Superior temporal gyrus (tissue), 1 donor: Measurements from ENCODE around the gene CD44.

Experiments used
- DNase-seq: peaks from one replicate; pipeline ENCODE4 v3.0.0-alpha.2; 2016; ENCODE audit errors: extremely low spot score

The CD44 gene

GRCh38 chr11:35112056-35112845 is 26.7 kb upstream of the CD44 start:
- DNase-seq, result no peak

GRCh38 chr11:35112846-35113105 is 26.2 kb upstream of the CD44 start:
- DNase-seq, result no peak

- no peak for DNase-seq
Observed at GRCh38 chr11:35114906-35115687, 23.9 kb upstream of the CD44 start.

DNA sequence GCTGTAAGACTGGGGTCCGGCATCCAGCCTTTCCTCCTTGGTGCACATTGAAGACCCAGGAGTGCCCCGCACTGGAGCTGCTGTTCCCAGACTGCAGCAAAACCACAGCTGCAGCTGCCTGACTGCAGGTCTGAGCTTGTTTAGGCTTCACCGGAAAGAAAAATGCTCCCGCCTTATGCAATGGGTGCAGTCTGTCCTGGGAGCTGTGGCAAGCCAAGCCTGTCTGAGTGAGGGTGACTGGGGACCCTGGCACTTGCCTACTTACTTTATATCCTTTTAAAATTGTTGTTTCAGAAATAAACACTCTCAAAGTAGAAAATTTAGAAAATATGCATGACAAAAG is 23.3 kb upstream of the CD44 start:
- no peak for DNase-seq

GRCh38 chr11:35116245-35116644 is 22.7 kb upstream of the CD44 start:
- DNase-seq, result no peak

DNA sequence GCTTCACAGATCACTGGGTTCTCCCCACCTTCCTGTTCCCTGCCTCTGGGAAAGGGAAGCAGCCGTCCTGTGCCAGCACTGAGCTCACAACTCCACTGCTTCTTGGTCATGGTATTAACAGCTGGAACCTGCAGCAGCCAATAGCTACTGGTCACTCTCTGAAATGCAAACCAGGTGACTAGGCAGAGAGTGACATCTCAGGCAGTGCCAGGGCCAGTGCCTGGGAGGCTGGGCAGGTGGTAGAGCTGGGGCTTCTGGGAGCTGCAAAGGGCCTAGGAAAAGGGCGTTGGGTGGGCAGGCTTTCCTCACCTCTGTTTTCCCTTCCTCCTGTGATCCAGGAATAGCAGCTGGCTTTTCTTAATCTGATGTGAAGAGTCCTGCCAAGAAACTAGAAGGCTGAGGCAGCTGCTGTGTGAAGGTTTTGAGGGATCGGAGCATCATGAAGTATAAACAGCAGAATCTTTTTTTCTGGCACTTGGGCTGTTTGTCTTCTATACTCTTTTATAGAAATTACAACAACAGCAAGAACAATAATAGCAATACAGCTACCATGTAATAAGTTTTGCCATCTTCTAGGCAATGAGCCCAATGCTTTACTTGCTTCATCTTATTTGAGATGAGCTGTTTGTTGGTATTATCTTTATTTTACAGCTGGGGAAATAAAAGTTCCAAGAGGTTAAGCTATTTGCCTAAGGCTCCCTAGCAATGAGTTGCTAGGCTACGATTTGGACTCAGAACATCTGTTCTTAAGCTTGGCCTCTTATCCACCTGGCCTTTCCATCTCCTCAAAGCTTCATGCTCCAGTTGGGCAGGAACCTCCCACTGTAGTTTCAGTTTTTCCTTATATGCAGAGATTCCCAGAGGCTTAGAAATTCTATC is 22.0 kb upstream of the CD44 start:
- DNase-seq, result peak; percentile 23

GRCh38 chr11:35118906-35119305 is 20.1 kb upstream of the CD44 start:
- no peak for DNase-seq

GRCh38 chr11:35121326-35121865 is 17.6 kb upstream of the CD44 start:
- DNase-seq, result no peak

- DNase-seq, result no peak
Observed at GRCh38 chr11:35122308-35122707, 16.7 kb upstream of the CD44 start.

- DNase-seq, result no peak
Observed at GRCh38 chr11:35126000-35126878, 12.7 kb upstream of the CD44 start.

DNA sequence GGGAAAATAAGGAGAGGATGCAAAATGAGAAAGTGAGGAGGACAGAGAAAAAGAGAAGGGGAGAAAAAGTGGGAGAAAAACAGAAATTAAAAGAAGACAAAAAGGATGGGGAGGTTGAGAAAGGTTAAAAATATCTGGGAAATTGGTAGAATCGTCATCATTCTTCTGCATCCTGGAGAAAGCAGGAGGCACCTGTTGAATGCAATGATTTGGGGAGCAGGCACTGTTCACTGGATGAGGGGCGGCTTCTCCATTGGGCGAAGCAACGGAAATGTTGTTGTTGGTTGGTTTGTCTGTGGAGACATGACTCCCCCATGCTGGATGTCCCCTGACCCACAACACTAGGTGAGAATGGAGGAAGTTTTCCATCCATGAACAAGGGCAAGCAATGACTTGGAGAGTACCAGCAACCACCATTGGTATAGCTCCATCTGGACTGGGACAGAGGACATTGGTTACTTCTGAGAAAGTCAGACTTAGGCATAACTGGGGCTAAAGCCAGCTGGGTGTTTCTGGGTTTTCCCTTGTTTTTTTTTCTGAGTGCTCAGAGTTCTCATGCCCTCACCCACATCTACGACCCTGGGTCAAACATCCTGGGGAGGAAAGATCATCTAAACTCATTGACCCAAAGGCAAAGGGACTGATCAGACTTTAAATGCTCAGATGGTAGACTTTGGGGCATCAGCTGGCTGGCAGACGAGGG is 11.9 kb upstream of the CD44 start:
- no peak for DNase-seq

- DNase-seq, result no peak
Observed at GRCh38 chr11:35127619-35128018, 11.4 kb upstream of the CD44 start.

- no peak for DNase-seq
Observed at GRCh38 chr11:35131094-35131493, 7.9 kb upstream of the CD44 start.

GRCh38 chr11:35131886-35132285 is 7.1 kb upstream of the CD44 start:
- no peak for DNase-seq

DNA sequence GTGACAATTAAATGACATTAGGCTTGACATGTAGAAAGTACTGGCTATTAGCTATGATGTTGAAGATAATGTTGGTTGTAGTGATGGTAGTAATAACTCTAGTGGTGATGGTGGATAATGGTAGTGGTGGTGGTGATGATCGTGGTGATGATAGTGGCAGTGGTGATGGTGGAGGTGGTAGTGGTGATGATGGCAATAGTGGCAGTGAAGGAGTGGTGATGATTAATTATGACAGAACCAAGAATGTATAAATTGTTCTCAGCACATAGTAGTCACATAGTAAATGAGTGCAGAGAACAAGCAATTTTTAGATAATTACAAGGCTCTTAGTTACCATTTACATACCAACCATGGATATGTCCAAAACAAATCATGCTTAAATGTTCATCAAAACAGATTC is 5.3 kb upstream of the CD44 start:
- DNase-seq, result no peak

- DNase-seq, result no peak
Observed at GRCh38 chr11:35134403-35135148, 4.4 kb upstream of the CD44 start.

- DNase-seq, result no peak
Observed at GRCh38 chr11:35135222-35135621, 3.7 kb upstream of the CD44 start.

GRCh38 chr11:35136311-35136710 is 2.7 kb upstream of the CD44 start:
- DNase-seq, result no peak

GRCh38 chr11:35138058-35138457 is 913 bp upstream of the CD44 start:
- no peak for DNase-seq

GRCh38 chr11:35138606-35138942 is 397 bp upstream of the CD44 start:
- DNase-seq, result no peak
